UCSD-AML1 (cell line): ENCODE results near the gene NIT2.

ENCODE experiments used
- DNase-seq: peaks from one replicate; lab custom pipeline; 2025; ENCODE audit not compliant: unreplicated experiment; lab: John Stamatoyannopoulos, UW

Gene NIT2

GRCh38 chr3:100395679-100396431, 61.3 kb downstream of the NIT2 start:
- DNase-seq = no peak

GRCh38 chr3:100396967-100397366, 62.4 kb downstream of the NIT2 start:
- DNase-seq = no peak

- no peak for DNase-seq
Measured at GRCh38 chr3:100399341-100400071, 64.9 kb downstream of the NIT2 start.

GRCh38 chr3:100400419-100400779, 65.8 kb downstream of the NIT2 start:
- DNase-seq = peak; percentile 57

- peak; percentile 94 for DNase-seq
Measured at GRCh38 chr3:100400780-100401673, 66.5 kb downstream of the NIT2 start, which contains the start of the genes LNP1 and TOMM70. LNP1 (plus strand) TSS chr3:100401539; CDS start chr3:100429730, 28,191 bp downstream. TOMM70 (minus strand) TSS chr3:100401089; CDS start chr3:100400949, 140 bp downstream.

- DNase-seq = no peak
Measured at GRCh38 chr3:100401674-100402041, 67.1 kb downstream of the NIT2 start.

GRCh38 chr3:100402256-100402655, 67.7 kb downstream of the NIT2 start:
- DNase-seq = no peak

GRCh38 chr3:100402891-100403290, 68.3 kb downstream of the NIT2 start:
- no peak for DNase-seq

GRCh38 chr3:100403362-100404249, 69.0 kb downstream of the NIT2 start:
- no peak for DNase-seq

GRCh38 chr3:100404250-100404548, 69.6 kb downstream of the NIT2 start:
- DNase-seq = no peak

- DNase-seq = no peak
Measured at GRCh38 chr3:100407164-100407563, 72.6 kb downstream of the NIT2 start.

- DNase-seq = no peak
Measured at GRCh38 chr3:100407977-100408532, 73.5 kb downstream of the NIT2 start.
